Measurements from ENCODE around the gene TPK1.

GRCh38 chr7:144736880-144737493 is 98.9 kb downstream of the TPK1 start:
- no peak for TF ChIP-seq POLR2A (IDR thresholded peaks at IDR 0.05)
- no peak for TF ChIP-seq CTCF (IDR thresholded peaks at IDR 0.05)
- no peak for TF ChIP-seq POLR2AphosphoS5 (IDR thresholded peaks at IDR 0.05)

Measured in gastroesophageal sphincter (tissue), 3 donors.